Prostate gland (tissue), 2 donors: Measurements from ENCODE around the gene SEMA7A. TPM values are rescaled to one million over a fixed set of nuclear protein-coding genes. Genes with fewer than 3 reads are reported as not detected.

ENCODE experiments used
- DNase-seq: peaks from one replicate; pipeline ENCODE4 v3.0.0-alpha.2; 2019; ENCODE audit warnings: low spot score
- H3K27ac ChIP-seq, 2 donors: fragments of 200-600 bp; sonication (generic); 2 replicates each; pipeline ENCODE4 v1.5.1; 2017 to 2019
- H3K27me3 ChIP-seq: fragments of 200-600 bp; sonication (generic); replicated peaks from 2 replicates; pipeline ENCODE4 v1.5.1; 2019; ENCODE audit not compliant: insufficient read depth
- H3K36me3 ChIP-seq, 2 donors: fragments of 200-600 bp; sonication (generic); 1 replicate in 1 of 2; 2 replicates in 1 of 2; pipeline versions ENCODE4 v1.5.1 to v1.8.1; 2017 to 2019
- H3K4me1 ChIP-seq: fragments of 200-600 bp; sonication (generic); replicated peaks from 2 replicates; pipeline ENCODE4 v1.5.1; 2019
- H3K4me3 ChIP-seq, 2 donors: fragments of 200-600 bp; sonication (generic); 2 replicates each; pipeline ENCODE4 v1.5.1; 2017 to 2019
- H3K9me3 ChIP-seq: fragments of 200-600 bp; sonication (generic); 2 replicates; pipeline ENCODE4 v1.5.1; 2017
- POLR2A ChIP-seq: fragments of 450-650 bp; IDR thresholded peaks from one replicate; pipeline ENCODE4 v1.6.1; 2016; ENCODE audit warnings: antibody characterized with exemption, mild to moderate bottlenecking
- POLR2AphosphoS5 ChIP-seq: sonication (generic); formaldehyde crosslinking; IDR thresholded peaks from one replicate; pipeline ENCODE4 v1.6.1; 2017; ENCODE audit warnings: antibody characterized with exemption
- WGBS: methylation state at CpG from one replicate; pipeline ENCODE4 v1.1.5; 2018; 5-methylcytosine and 5-hydroxymethylcytosine counted together
- intact Hi-C: fragments of 100-400 bp; cut with DNase I; formaldehyde crosslinking; loops from one replicate; pipeline ENCODE4 v1.14.2; 2022
- total RNA-seq, 2 donors: library from RNA; depleted of rRNA; stranded (reverse); fragments of >200 nt; gene quantifications; one replicate each; pipeline ENCODE4 v1.1.0, GENCODE V29; 2016
- TF ChIP-seq, protein P1 (sequence below), 4 experiments: fragments of 200-600 bp in 2 of 4; fragments of 450-650 bp in 2 of 4; sonication (generic) in 2 of 4; IDR thresholded peaks; 1 replicate in 3 of 4; 2 replicates in 1 of 4; pipeline ENCODE4 v1.5.1; 2016 to 2019; ENCODE audit warnings: antibody characterized with exemption in 4 of 4, mild to moderate bottlenecking in 2 of 4, moderate library complexity in 2 of 4

Gene SEMA7A
- total RNA-seq, 2 donors from 2014 or later = 1.3 to 171 TPM

GRCh38 chr15:74428970-74429780 is 4.6 kb downstream of the SEMA7A start:
- no peak for TF ChIP-seq POLR2A
- TF ChIP-seq POLR2AphosphoS5 = no peak
- Histone ChIP-seq H3K27ac (no peak overlapping the region), H3K27me3 (peaks cover 4% of the 10 kb centered on the region), H3K9me3 (no peaks in the 10 kb centered on the region), H3K36me3 (no peaks in the 10 kb centered on the region), H3K4me1 (peaks cover 7% of the 10 kb centered on the region), H3K4me3 (no peak overlapping the region)
- no peak for DNase-seq
- 90% methylated on average over 14 of the region's 14 CpGs for WGBS
- intact Hi-C loops = no loop called here

- H3K9me3 ChIP-seq = no peaks in the 10 kb centered on the region
- H3K27me3 ChIP-seq = peaks cover 4% of the 10 kb centered on the region
- intact Hi-C loops = no loop called here
- TF ChIP-seq POLR2AphosphoS5 (no peak), POLR2A (no peak)
- TF ChIP-seq, protein P1, sequence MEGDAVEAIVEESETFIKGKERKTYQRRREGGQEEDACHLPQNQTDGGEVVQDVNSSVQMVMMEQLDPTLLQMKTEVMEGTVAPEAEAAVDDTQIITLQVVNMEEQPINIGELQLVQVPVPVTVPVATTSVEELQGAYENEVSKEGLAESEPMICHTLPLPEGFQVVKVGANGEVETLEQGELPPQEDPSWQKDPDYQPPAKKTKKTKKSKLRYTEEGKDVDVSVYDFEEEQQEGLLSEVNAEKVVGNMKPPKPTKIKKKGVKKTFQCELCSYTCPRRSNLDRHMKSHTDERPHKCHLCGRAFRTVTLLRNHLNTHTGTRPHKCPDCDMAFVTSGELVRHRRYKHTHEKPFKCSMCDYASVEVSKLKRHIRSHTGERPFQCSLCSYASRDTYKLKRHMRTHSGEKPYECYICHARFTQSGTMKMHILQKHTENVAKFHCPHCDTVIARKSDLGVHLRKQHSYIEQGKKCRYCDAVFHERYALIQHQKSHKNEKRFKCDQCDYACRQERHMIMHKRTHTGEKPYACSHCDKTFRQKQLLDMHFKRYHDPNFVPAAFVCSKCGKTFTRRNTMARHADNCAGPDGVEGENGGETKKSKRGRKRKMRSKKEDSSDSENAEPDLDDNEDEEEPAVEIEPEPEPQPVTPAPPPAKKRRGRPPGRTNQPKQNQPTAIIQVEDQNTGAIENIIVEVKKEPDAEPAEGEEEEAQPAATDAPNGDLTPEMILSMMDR (IDR thresholded peaks at IDR 0.05) = no peak
- peaks cover 7% of the 10 kb centered on the region for H3K4me1 ChIP-seq
- H3K36me3 ChIP-seq = no peaks in the 10 kb centered on the region
- no peak for DNase-seq
- no peak overlapping the region for H3K4me3 ChIP-seq
- no peak overlapping the region for H3K27ac ChIP-seq
- 84% methylated on average over 5 of the region's 5 CpGs for WGBS
Observed at GRCh38 chr15:74428442-74428787, 5.3 kb downstream of the SEMA7A start.

DNA sequence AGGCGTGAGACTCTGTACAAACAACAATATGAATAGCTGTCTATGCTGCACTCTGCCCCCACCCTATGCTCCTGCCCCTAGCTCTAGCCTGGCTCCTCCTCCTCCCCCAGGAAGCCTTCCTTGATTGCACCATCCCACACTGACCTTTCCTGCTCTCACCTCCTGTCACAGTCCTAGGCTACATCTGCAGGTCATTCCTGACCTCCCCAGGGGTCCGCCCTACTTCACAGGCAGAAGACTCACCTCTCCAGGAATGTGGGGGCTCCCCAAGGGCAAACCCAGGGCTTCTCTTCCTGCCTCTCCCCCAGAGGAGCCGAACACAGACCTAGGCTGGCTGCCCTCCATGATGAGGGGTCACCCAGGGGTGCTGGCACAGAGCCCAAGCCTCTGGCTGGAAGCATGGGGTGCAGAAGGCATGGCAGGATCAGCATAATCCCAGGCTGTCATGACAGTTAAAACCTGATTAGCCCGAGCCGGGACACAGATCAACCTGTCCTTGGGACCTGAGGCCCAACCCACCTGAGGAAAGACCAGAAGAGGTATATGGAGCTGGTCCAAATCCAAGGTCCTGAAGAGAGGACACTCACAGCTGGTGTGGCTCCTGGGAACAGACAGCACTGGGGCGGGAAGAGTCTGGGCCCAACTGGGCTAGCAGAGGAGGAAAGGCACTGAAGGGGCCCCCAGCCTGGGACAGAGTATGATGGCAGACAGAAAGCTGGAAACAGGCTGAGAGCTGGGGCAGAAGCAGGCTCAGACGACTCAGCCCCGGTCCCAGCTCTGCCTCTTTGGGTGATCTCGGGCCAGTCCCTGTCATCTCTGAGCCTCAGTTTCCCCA is 5.9 kb downstream of the SEMA7A start:
- no peak for TF ChIP-seq POLR2AphosphoS5
- TF ChIP-seq, protein P1 (IDR thresholded peaks at IDR 0.05) = no peak
- TF ChIP-seq POLR2A = no peak
- Histone ChIP-seq H3K4me1 (peaks cover 1% of the 10 kb centered on the region), H3K27ac (no peak overlapping the region), H3K27me3 (peaks cover 4% of the 10 kb centered on the region), H3K36me3 (no peaks in the 10 kb centered on the region), H3K9me3 (no peaks in the 10 kb centered on the region), H3K4me3 (no peak overlapping the region)
- intact Hi-C loops = no loop called here
- 79% methylated on average over 9 of the region's 9 CpGs for WGBS
- no peak for DNase-seq

GRCh38 chr15:74426404-74427281 is 7.1 kb downstream of the SEMA7A start:
- Histone ChIP-seq H3K9me3 (no peaks in the 10 kb centered on the region), H3K4me1 (no peaks in the 10 kb centered on the region), H3K4me3 (no peak overlapping the region), H3K36me3 (no peaks in the 10 kb centered on the region), H3K27ac (no peak overlapping the region), H3K27me3 (no peaks in the 10 kb centered on the region)
- TF ChIP-seq POLR2A (no peak), POLR2AphosphoS5 (no peak)
- TF ChIP-seq, protein P1 (IDR thresholded peaks at IDR 0.05) = no peak
- no peak for DNase-seq
- WGBS = 89% methylated on average over 9 of the region's 10 CpGs
- intact Hi-C loops = no loop called here

GRCh38 chr15:74425630-74426029 is 8.1 kb downstream of the SEMA7A start:
- DNase-seq = no peak
- Histone ChIP-seq H3K9me3 (no peaks in the 10 kb centered on the region), H3K4me3 (no peak overlapping the region), H3K36me3 (no peaks in the 10 kb centered on the region), H3K4me1 (no peaks in the 10 kb centered on the region), H3K27ac (no peak overlapping the region), H3K27me3 (no peaks in the 10 kb centered on the region)
- WGBS = 84% methylated on average over 7 of the region's 7 CpGs
- intact Hi-C loops = no loop called here
- TF ChIP-seq, protein P1 (IDR thresholded peaks at IDR 0.05) = no peak
- no peak for TF ChIP-seq POLR2AphosphoS5
- no peak for TF ChIP-seq POLR2A
